GM18502 (cell line): ENCODE data around the gene ZBTB4.
"Not testable (repeated sequence)": the region's sequence is repeated elsewhere in the genome, so short reads cannot be mapped to it uniquely, and the experiment has no call there.

Experiments
- ATAC-seq: cut with Tn5 transposase; IDR thresholded peaks from one replicate; pipeline ENCODE4 v1.9.1; 2021; ENCODE audit warnings: mild to moderate bottlenecking; ENCODE audit not compliant: unreplicated experiment, poor library complexity

Gene ZBTB4

GRCh38 chr17:7471729-7472128 is 7.7 kb downstream of the ZBTB4 start:
- ATAC-seq = no peak

DNA sequence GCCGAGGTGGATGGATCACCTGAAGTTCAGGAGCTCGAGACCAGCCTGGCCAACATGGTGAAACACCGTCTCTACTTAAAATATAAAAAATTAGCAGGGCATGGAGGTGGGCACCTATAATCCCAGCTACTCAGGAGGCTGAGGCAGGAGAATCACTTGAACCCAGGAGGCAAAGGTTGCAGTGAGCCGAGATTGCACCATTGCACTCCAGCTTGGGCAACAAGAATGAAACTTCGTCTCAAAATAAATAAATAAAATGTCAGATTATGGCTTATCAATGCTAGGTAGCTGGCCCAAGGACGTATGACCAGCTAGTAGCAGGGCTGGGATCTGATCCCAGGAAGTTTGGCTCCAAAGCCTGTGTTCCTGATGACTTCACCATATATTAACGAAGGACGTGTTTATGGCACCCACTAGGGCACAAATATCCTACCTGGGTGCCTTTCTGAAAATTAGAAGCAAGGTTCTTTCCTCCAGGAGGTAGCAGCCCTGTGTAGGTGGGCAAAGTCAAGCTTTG is 8.9 kb downstream of the ZBTB4 start:
- ATAC-seq = not testable (repeated sequence)

- ATAC-seq = not testable (repeated sequence)
Observed at GRCh38 chr17:7469843-7470242, 9.6 kb downstream of the ZBTB4 start.

GRCh38 chr17:7468804-7469389 is 10.5 kb downstream of the ZBTB4 start:
- no peak for ATAC-seq

DNA sequence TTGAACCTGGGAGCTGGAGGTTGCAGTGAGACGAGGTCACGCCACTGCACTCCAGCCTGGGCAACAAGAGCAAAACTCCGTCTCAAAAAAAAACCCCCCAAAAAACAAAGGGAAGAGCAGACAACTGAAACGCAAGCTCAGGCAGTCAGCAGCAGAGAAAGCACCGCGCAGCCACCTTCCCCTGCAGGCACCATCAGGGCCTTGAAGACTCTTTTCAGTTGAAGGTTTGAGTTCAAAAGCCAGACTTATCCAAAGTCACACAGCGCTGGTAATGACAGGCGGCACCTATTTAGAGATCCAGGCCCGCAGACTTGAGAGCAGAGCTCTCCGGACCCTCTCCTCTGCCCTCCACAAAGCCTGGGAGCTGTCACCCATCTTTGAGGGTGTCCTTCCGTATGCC is 11.1 kb downstream of the ZBTB4 start:
- ATAC-seq = no peak

- ATAC-seq = no peak
Observed at GRCh38 chr17:7467498-7467897, 11.9 kb downstream of the ZBTB4 start.

DNA sequence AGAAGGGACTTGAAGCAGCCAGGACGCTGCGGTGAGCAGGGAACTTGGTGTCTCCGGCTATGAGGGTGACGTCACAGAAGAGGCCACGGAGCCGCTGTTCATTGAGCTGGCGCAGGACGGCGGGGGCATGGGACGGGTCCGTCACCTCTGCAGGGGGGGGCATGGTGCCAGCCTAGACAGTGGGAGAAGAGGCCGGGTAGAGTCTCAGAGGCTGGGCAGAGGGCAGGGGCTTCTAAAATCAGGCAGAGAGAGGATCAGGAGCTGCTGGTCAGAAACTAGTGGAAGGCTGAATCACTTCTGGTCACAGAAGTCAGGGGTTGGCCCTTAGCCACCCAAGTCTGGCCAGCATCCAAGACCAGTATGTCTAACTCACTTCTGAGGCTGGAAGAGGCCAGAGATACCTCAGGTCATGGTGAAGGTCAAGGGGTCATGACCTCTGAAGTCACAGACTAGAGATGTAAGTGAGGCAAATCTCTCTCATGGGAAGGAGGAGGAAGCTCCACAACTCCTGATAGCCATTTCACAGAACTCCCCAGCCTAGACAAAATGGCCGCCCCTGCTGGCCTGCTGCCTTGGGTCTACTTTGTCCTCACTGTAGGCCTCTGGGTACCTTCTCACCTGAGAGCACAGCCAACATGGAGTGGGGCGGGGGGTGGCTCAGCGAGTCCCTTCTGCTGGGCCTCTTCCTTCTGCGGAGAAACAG is 12.6 kb downstream of the ZBTB4 start:
- no peak for ATAC-seq

- ATAC-seq = no peak
Observed at GRCh38 chr17:7466318-7466638, 13.2 kb downstream of the ZBTB4 start.

- no peak for ATAC-seq
Observed at GRCh38 chr17:7465597-7466275, 13.7 kb downstream of the ZBTB4 start.

- ATAC-seq = no peak
Observed at GRCh38 chr17:7464081-7464480, 15.3 kb downstream of the ZBTB4 start.

DNA sequence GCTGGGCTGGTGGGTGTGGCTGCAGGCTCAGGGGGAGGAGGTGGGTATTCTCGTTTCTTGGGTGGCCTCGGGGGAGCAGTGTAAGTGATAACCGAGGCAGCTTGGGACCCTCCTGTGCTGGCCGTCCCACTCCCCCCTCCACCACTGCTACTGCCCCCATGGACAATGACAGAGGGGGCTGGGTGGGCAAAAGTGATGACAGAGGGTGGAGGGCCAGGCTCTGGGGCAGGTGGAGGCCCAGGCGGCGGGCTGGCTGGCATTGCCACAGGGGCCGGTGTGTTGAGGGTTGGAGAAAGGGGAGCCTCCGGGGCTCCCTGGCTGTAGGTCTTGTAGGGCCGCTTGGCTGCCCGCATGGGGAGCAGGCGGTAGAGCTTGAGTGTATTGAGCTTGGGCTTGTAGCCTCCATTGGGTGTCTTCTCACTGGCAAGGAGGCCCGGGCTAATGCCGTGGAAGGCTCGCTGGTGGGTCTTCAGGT is 16.0 kb downstream of the ZBTB4 start:
- no peak for ATAC-seq

DNA sequence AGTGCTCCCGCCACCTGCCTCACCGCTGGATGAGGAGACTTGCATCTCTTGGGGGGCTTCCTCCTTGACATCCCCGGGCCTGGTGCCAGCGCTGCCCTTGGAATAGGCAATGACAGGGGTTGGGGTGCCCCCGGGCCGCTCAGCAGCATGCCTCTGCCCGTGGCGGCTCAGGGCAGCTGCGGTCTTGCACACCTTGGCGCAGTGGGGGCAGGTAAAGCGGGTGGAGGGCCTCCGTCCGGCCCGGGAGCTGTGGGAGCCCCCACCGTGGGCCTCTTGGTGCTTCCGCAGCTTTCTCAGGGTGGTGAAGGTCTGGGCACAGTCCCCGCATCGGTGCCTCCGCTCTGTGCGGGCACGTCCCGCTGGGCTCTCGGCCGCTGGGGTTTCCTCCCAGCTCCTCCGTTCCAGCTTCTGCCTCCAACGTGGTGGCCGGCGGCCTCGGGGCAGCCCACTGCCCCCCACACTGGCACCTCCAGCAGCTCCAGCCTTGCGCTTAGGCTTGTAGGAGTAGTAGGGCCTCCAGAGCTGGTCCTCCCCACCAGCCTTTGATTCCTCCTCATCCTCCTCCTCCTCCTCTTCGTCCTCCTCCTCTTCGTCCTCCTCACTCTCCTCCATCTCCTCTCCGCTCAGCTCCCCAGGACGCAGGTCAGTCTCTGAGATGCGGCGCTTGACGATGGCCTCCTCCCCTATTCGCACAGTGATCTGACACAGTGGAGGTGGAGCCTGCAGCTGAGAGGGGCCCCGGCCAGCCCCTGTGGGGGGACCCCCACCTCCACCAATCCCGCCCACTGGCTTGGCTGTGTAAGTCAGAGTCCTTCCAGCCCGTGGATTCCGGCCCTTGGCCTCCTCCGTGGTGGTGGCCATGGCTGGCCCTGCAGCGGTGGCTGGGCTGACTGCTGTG is 16.7 kb downstream of the ZBTB4 start:
- no peak for ATAC-seq

- ATAC-seq = no peak
Observed at GRCh38 chr17:7460850-7461660, 18.4 kb downstream of the ZBTB4 start.

GRCh38 chr17:7459961-7460545 is 19.4 kb downstream of the ZBTB4 start:
- no peak for ATAC-seq

DNA sequence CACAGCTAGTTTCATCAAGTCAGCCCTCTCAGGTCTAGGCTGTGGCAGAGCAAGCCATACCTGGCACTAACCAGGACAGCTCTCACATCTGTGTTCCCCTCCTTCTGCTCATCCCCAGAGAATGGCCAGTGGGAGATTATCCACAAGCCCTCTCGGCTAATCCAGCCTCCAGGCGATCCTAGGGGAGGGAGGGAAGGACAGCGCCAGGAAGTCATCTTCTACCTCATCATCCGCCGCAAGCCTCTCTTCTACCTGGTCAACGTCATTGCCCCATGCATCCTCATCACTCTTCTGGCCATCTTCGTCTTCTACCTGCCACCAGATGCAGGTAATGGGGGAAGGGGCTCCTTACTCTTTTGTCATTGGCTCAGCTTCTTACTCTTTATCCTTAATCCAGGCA is 31.0 kb downstream of the ZBTB4 start:
- ATAC-seq = no peak

DNA sequence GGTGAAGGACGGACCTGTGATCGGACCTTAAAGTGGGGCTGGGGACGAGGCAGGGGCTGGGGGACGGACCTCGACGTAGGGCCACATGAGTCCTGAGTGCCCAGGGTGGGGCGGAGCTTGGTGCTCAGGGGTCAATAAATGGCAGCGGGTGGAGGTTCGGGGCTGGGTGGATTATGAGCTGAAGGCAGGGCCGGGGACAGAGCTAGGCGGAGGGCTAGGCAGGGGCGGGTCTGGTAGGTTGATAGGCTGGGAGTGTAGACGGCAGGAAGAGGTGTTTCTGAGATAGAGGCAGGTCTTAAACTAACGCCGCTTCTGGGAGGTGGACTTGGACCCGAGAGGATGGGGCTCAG is 33.8 kb downstream of the ZBTB4 start:
- no peak for ATAC-seq

DNA sequence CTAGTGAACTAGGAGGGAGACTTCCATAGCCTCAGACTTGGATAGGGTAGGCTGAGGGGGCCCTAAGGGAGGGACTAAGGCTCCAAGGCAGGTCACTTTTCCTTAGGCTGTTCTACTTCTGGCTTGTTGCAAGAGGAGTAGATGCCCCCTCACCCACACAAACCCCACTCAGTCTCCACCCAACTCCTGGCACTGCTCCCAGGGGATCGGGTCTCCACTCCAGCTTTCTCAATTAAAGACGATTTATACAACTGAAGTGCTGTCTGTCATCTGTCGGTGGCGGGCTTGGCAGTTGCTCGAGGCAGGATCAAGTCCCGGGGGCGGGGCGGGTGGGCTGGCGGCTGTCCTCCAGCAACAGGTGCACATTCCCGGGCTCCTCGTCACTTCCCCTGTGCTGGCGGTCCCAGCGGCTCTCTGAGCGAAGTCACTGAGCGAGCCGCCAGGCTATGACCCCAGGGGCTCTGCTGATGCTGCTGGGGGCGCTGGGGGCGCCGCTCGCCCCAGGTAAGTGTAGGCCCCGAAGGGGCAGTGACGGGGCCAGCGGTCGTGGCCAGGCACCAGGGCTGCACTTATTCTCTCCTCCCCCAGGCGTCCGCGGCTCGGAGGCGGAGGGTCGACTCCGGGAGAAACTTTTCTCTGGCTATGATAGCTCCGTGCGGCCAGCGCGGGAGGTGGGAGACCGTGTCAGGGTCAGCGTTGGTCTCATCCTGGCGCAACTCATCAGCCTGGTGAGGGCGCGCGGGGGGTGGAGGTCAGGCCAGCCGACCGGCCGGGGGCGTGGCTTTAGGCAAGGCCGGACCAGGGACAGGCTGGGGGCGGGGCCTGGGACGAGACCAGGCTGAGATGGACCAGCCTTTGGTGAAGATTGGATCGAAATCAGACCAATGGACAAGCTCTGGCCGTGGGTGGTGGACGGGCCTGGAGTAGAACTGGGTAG is 34.5 kb downstream of the ZBTB4 start, which contains the start of gene CHRNB1:
Gene CHRNB1 (plus strand): TSS at position 380 of the 937 bp plus-strand sequence. CDS start 67 bp downstream, at position 447.
- no peak for ATAC-seq
